Activated T-cell treated with anti-CD3 and anti-CD28 coated beads, Interleukin-2, amount 50 U/mL, for 24 hours (primary cell): ENCODE measurements around the gene ISYNA1.
A peak's percentile ranks its signal among the peaks of the same experiment; 100 is the strongest.

Source experiments
- DNase-seq: peaks from one replicate; pipeline ENCODE4 v3.0.0-alpha.2; 2020
- H3K27ac Mint-ChIP-seq: 2 replicates; pipeline ENCODE4 v1.8.0; 2020; ENCODE audit warnings: mild to moderate bottlenecking, mixed read lengths
- H3K27me3 Mint-ChIP-seq: 2 replicates; pipeline ENCODE4 v1.8.0; 2020; ENCODE audit warnings: mixed read lengths
- H3K36me3 Mint-ChIP-seq: 2 replicates; pipeline ENCODE4 v1.8.0; 2020; ENCODE audit warnings: low read depth, mixed read lengths
- H3K4me1 Mint-ChIP-seq: 2 replicates; pipeline ENCODE4 v1.8.0; 2020; ENCODE audit warnings: low read depth, mixed read lengths
- H3K4me3 Mint-ChIP-seq: 2 replicates; pipeline ENCODE4 v1.8.0; 2020; ENCODE audit warnings: mild to moderate bottlenecking, moderate library complexity, mixed read lengths
- H3K9me3 Mint-ChIP-seq: 2 replicates; pipeline ENCODE4 v1.8.0; 2020; ENCODE audit warnings: mixed read lengths

Gene ISYNA1

GRCh38 chr19:18396471-18397241, 41.3 kb downstream of the ISYNA1 start:
- Mint-ChIP-seq H3K4me1 (peaks cover 4% of the 10 kb centered on the region), H3K36me3 (no peaks in the 10 kb centered on the region), H3K9me3 (no peaks in the 10 kb centered on the region), H3K27ac (no peak overlapping the region), H3K4me3 (no peak overlapping the region), H3K27me3 (peaks cover 49% of the 10 kb centered on the region)
- DNase-seq: no peak

DNA sequence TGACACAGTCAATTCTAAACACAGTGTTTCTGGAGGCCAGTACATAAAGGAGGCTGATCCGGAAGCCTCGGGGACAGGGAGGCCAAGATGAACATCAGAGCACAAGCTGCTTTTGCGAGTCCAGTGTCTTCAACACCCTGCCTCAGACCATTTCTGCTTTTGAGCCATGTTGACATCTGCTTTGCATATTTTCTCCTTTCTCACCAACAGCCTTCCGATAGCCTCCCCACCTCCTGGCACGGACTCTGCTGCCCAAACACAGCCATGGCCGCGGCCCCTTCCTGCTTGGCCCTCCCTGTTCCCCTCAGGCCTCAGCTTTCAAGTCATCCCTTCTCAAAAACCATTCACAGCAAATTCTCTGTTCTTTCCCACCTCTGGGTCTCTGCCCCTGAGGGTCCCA, 44.1 kb downstream of the ISYNA1 start:
- H3K27ac Mint-ChIP-seq: no peak overlapping the region
- peaks cover 4% of the 10 kb centered on the region for H3K4me1 Mint-ChIP-seq
- H3K36me3 Mint-ChIP-seq: no peaks in the 10 kb centered on the region
- peaks cover 60% of the 10 kb centered on the region for H3K27me3 Mint-ChIP-seq
- DNase-seq: no peak
- H3K9me3 Mint-ChIP-seq: no peaks in the 10 kb centered on the region
- H3K4me3 Mint-ChIP-seq: no peak overlapping the region

GRCh38 chr19:18392926-18393325, 45.0 kb downstream of the ISYNA1 start:
- Mint-ChIP-seq H3K9me3 (no peaks in the 10 kb centered on the region), H3K4me1 (peaks cover 8% of the 10 kb centered on the region), H3K4me3 (no peak overlapping the region), H3K27me3 (peaks cover 62% of the 10 kb centered on the region), H3K36me3 (no peaks in the 10 kb centered on the region), H3K27ac (no peak overlapping the region)
- no peak for DNase-seq

GRCh38 chr19:18392417-18392816, 45.5 kb downstream of the ISYNA1 start:
- H3K4me3 Mint-ChIP-seq: no peak overlapping the region
- no peak overlapping the region for H3K27ac Mint-ChIP-seq
- H3K4me1 Mint-ChIP-seq: peaks cover 9% of the 10 kb centered on the region
- H3K36me3 Mint-ChIP-seq: no peaks in the 10 kb centered on the region
- H3K9me3 Mint-ChIP-seq: no peaks in the 10 kb centered on the region
- H3K27me3 Mint-ChIP-seq: peaks cover 62% of the 10 kb centered on the region
- no peak for DNase-seq

DNA sequence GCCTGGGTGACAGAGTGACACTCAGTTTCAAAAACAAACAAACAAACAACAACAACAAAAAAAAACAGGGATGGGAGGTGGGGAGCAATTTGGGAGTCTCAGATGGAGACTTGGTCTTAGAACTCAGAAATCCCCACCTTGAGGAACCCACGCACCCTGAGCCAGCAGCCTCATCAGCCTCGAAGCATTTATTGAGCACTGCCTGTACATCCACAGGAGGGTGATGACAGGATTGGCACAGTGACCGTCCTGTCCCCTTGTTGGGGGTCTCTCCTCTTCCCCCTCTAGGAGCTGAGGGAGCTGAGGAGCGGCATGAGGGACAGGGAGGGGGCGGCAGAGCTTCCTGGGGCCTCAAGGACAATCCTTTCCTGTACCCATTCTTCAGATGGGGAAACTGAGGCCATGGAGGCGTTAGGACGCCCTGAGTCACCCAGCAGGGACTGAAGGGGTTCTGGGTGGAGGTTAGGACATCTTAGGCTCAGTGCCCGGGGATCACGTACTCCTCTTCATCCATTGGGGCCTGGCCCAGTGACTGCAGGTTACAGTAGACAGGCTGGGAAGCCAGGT, 46.3 kb downstream of the ISYNA1 start:
- no peak for DNase-seq
- Mint-ChIP-seq H3K4me3 (no peak overlapping the region), H3K27me3 (peaks cover 66% of the 10 kb centered on the region), H3K9me3 (no peaks in the 10 kb centered on the region), H3K36me3 (no peaks in the 10 kb centered on the region), H3K4me1 (peaks cover 10% of the 10 kb centered on the region), H3K27ac (no peak overlapping the region)

DNA sequence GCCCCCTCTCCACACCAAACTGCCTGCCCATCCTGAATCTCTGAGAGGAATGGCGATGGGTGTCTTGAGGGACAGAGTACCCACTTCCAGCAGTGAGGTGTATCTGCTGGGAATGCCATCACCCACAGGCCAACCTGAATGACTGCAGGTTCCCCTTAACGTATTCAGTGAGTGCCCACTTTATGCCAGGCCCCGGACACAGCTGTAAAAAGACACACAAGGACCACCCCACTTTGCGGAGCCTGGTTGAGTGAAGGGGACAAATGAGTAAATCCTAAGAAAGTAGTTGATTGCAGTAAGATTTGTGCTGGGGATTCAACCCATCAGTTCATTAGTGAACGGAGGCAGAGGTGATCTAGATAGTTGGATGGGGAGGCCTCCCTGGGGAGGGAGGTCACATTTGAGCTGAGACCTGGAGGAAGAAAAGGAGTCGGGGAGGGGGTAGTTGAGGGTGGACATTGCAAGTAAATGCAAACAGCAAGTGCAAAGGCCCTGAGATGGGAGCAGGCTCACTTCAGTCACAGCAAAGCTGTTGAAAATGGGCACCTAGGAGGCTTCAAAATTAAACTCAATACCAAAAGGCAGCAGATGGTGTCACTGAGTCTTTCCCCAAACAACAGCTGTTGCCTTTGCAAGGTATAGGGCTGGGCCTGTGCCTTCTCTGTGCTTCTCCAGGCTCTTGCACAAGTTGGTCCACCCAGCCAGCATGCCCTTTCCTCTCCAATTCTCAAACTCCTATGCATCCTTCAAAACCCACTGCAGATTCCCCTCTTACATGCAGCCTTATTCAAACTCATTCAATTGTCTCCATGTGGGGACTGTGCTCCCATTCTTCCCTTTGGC, 47.6 kb downstream of the ISYNA1 start:
- Mint-ChIP-seq H3K4me1 (peaks cover 10% of the 10 kb centered on the region), H3K27ac (no peak overlapping the region), H3K27me3 (peaks cover 70% of the 10 kb centered on the region), H3K36me3 (no peaks in the 10 kb centered on the region), H3K9me3 (no peaks in the 10 kb centered on the region), H3K4me3 (no peak overlapping the region)
- DNase-seq: no peak

- Mint-ChIP-seq H3K27ac (no peak overlapping the region), H3K4me3 (no peak overlapping the region), H3K9me3 (no peaks in the 10 kb centered on the region), H3K4me1 (peaks cover 10% of the 10 kb centered on the region), H3K27me3 (peaks cover 74% of the 10 kb centered on the region), H3K36me3 (no peaks in the 10 kb centered on the region)
- no peak for DNase-seq
These were observed 48.2 kb downstream of the ISYNA1 start for GRCh38 chr19:18389726-18390064.

DNA sequence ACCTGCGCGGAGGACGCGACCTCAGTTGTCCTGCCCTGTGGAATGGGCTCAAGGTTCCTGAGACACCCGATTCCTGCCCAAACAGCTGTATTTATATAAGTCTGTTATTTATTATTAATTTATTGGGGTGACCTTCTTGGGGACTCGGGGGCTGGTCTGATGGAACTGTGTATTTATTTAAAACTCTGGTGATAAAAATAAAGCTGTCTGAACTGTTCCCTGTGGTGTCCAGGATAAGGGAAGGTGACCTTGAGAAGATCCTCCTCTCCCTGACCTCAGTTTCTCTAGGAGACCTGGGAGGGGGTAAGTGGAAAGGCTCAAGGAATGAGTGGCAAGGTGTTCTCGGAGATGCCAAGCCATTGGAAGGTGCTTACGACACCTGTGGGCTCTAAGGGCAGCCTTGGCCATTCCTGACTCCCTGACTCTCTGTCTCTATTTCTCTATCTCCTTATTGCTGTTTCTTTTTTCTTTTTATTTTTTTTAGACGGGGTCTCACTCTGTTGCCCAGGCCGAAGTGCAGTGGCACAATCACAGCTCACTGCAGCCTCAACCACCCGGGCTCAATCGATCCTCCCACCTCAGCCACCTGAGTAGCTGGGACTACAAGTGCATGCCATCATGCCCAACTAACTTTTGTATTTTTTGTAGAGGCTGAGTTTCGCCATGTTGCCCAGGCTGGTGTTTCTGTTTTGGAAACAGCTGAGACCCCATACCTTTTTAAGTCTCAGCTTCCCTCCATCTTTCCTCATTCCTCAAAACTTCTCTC, 48.8 kb downstream of the ISYNA1 start:
- peaks cover 10% of the 10 kb centered on the region for H3K4me1 Mint-ChIP-seq
- no peaks in the 10 kb centered on the region for H3K9me3 Mint-ChIP-seq
- peaks cover 75% of the 10 kb centered on the region for H3K27me3 Mint-ChIP-seq
- no peak overlapping the region for H3K4me3 Mint-ChIP-seq
- H3K36me3 Mint-ChIP-seq: no peaks in the 10 kb centered on the region
- no peak for DNase-seq
- H3K27ac Mint-ChIP-seq: no peak overlapping the region

GRCh38 chr19:18388100-18388959, 49.6 kb downstream of the ISYNA1 start:
- Mint-ChIP-seq H3K4me1 (peaks cover 10% of the 10 kb centered on the region), H3K36me3 (no peaks in the 10 kb centered on the region), H3K27me3 (peaks cover 72% of the 10 kb centered on the region), H3K27ac (peak overlapping the region; percentile 33), H3K4me3 (peak overlapping the region; percentile 72), H3K9me3 (no peaks in the 10 kb centered on the region)
- peak; percentile 91 for DNase-seq

DNA sequence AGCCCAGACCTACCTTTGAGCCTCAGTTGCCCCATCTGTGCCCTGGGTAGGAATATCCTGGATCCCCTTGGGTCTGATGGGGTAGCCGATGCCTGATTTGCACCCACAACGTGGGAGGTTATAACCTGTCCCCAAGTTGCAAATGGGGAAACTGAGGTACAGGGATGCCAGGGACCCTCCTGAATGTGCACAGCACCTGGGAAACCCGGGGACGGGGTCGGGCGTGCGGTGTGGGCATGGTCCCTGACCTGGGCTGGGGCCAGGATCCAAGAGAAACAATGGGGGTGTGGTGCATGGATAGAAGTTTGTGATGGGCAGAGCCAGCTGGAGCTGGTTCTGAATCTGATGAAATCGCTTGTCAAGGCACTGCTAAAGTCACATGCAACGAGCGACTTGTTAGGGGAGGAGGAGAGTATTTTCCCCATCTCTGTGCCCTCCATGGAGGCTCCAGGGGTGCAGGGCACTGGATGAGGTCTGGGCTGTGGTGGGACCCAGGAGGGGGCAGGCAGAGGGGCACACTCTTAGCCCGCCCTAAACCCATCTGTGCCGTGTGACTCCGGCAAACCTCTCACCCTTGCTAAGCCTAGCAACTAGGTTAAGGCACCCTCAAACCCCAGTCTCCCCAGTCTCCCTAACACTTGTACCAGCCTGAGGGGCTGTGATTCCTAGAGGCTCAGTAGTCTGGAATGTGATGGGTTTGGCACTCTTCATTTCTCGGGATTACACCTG, 51.2 kb downstream of the ISYNA1 start:
- Mint-ChIP-seq H3K9me3 (no peaks in the 10 kb centered on the region), H3K36me3 (no peaks in the 10 kb centered on the region), H3K4me3 (no peak overlapping the region), H3K4me1 (peaks cover 10% of the 10 kb centered on the region), H3K27me3 (peaks cover 72% of the 10 kb centered on the region), H3K27ac (no peak overlapping the region)
- DNase-seq: no peak

DNA sequence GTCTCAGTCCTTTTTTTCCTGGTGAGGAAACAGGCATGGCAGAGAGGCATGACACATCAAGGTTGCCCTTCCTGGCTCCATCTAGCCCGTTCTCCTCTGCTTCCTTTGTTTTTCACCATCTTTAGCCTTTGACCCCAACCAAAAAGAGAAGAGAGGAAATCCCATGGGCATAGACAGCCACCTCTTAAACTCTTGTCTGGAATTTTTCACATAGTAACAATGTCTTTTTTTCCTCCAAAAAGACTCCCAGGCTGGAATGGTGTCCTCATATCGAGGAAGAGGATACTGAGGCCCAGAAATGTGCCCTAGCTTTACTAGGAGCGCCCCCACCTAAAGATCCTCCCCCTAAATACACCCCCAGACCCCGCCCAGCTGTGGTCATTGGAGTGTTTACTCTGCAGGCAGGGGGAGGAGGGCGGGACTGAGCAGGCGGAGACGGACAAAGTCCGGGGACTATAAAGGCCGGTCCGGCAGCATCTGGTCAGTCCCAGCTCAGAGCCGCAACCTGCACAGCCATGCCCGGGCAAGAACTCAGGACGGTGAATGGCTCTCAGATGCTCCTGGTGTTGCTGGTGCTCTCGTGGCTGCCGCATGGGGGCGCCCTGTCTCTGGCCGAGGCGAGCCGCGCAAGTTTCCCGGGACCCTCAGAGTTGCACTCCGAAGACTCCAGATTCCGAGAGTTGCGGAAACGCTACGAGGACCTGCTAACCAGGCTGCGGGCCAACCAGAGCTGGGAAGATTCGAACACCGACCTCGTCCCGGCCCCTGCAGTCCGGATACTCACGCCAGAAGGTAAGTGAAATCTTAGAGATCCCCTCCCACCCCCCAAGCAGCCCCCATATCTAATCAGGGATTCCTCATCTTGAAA, 52.0 kb downstream of the ISYNA1 start, which contains the start of gene GDF15:
TSS of gene GDF15 (plus strand) at position 484 of the 868 bp plus-strand sequence. CDS start at position 516, 32 bp downstream.
- peaks cover 72% of the 10 kb centered on the region for H3K27me3 Mint-ChIP-seq
- peaks cover 10% of the 10 kb centered on the region for H3K4me1 Mint-ChIP-seq
- no peaks in the 10 kb centered on the region for H3K9me3 Mint-ChIP-seq
- no peaks in the 10 kb centered on the region for H3K36me3 Mint-ChIP-seq
- peak; percentile 48 for DNase-seq
- H3K27ac Mint-ChIP-seq: no peak within 1 kb of the TSS
- no peak within 1 kb of the TSS for H3K4me3 Mint-ChIP-seq

- H3K27me3 Mint-ChIP-seq: peaks cover 71% of the 10 kb centered on the region
- no peak overlapping the region for H3K27ac Mint-ChIP-seq
- no peaks in the 10 kb centered on the region for H3K36me3 Mint-ChIP-seq
- H3K4me3 Mint-ChIP-seq: no peak overlapping the region
- H3K9me3 Mint-ChIP-seq: no peaks in the 10 kb centered on the region
- peaks cover 10% of the 10 kb centered on the region for H3K4me1 Mint-ChIP-seq
- no peak for DNase-seq
These were observed 52.6 kb downstream of the ISYNA1 start for GRCh38 chr19:18385359-18385674.
